Glomerular endothelial cell (primary cell): ENCODE measurements around the gene TMEM147. TPM values are rescaled to one million over a fixed set of nuclear protein-coding genes. Genes with fewer than 3 reads are reported as not detected.

Source experiments
- DNase-seq: peaks from one replicate; pipeline ENCODE4 v3.0.0-alpha.2; 2011; ENCODE audit warnings: low read depth, low spot score; ENCODE audit errors: extremely low read depth
- total RNA-seq: library from RNA; depleted of rRNA; stranded (reverse); fragments of >200 nt; gene quantifications from 2 replicates; pipeline ENCODE4 v1.2.3, GENCODE V29; 2015

TMEM147 gene
- total RNA-seq, 1 donor from 2014 or later: 77.8 TPM

GRCh38 chr19:35545855-35546381 lies 492 bp downstream of the TMEM147 start:
- DNase-seq: no peak

GRCh38 chr19:35546532-35546931 lies 1.1 kb downstream of the TMEM147 start:
- DNase-seq: no peak

GRCh38 chr19:35549174-35549788 lies 3.9 kb downstream of the TMEM147 start:
- peak; percentile 22 for DNase-seq

GRCh38 chr19:35549879-35550523 lies 4.6 kb downstream of the TMEM147 start:
- no peak for DNase-seq

GRCh38 chr19:35551091-35551810 lies 5.8 kb downstream of the TMEM147 start:
- DNase-seq: no peak

- DNase-seq: no peak
Measured at GRCh38 chr19:35552534-35553384, 7.3 kb downstream of the TMEM147 start.

- no peak for DNase-seq
Measured at GRCh38 chr19:35553385-35554000, 8.1 kb downstream of the TMEM147 start.

GRCh38 chr19:35554076-35554475 lies 8.7 kb downstream of the TMEM147 start:
- no peak for DNase-seq

GRCh38 chr19:35555301-35556005 lies 10.0 kb downstream of the TMEM147 start:
- no peak for DNase-seq

- DNase-seq: no peak
Measured at GRCh38 chr19:35556025-35556590, 10.7 kb downstream of the TMEM147 start.

GRCh38 chr19:35556846-35557538 lies 11.6 kb downstream of the TMEM147 start:
- DNase-seq: no peak

GRCh38 chr19:35557539-35558399 lies 12.3 kb downstream of the TMEM147 start:
- DNase-seq: no peak

GRCh38 chr19:35558400-35559280 lies 13.2 kb downstream of the TMEM147 start:
- no peak for DNase-seq

- DNase-seq: no peak
Measured at GRCh38 chr19:35559281-35559659, 13.8 kb downstream of the TMEM147 start.

- no peak for DNase-seq
Measured at GRCh38 chr19:35559781-35560180, 14.4 kb downstream of the TMEM147 start.

- DNase-seq: no peak
Measured at GRCh38 chr19:35560271-35560670, 14.8 kb downstream of the TMEM147 start.

GRCh38 chr19:35560677-35561076 lies 15.3 kb downstream of the TMEM147 start:
- no peak for DNase-seq
